ENCODE data around the gene NMT2.
A peak's percentile ranks its signal among the peaks of the same experiment; 100 is the strongest.

DNA sequence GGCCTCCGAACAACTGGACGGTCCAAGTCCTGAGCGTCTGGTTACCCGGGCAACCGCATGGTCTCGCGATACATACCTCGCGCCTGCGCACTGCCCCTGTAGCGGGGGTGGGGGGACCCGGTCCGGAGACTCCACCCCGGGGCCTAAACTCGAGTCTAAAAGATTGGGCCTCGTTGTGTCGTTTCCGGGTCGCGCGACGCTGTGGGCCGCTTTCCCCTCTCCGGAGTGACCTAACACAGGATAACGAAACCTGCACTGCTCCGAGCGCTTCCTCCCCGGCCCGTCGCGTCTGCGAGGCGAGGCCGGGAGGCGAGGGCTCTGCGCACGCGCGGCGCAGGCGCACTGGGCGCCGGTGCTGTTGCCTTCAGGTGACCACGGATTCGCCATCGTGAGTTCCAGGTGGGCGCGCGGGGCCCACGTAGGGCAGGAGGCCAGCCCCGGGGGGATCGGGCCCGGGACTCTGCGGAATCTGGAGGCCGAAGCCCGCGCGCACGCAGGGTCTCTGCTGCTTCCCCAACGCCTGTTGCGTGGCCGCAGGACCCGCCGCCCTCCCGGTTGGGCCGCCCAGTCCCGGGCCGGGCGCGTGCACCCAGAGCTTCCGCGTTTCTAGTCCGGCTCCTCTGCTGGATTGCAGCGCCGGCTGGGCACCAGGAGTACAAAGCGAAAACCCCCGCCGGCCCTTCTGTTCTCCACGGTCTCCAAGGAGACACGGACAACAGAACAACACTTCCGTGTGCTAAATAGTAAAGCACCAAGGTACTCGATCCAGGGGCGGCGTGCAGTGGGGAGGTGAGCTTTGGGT, 71.3 kb downstream of the NMT2 start, which contains the start of gene RPP38:
- TF ChIP-seq, protein P1, sequence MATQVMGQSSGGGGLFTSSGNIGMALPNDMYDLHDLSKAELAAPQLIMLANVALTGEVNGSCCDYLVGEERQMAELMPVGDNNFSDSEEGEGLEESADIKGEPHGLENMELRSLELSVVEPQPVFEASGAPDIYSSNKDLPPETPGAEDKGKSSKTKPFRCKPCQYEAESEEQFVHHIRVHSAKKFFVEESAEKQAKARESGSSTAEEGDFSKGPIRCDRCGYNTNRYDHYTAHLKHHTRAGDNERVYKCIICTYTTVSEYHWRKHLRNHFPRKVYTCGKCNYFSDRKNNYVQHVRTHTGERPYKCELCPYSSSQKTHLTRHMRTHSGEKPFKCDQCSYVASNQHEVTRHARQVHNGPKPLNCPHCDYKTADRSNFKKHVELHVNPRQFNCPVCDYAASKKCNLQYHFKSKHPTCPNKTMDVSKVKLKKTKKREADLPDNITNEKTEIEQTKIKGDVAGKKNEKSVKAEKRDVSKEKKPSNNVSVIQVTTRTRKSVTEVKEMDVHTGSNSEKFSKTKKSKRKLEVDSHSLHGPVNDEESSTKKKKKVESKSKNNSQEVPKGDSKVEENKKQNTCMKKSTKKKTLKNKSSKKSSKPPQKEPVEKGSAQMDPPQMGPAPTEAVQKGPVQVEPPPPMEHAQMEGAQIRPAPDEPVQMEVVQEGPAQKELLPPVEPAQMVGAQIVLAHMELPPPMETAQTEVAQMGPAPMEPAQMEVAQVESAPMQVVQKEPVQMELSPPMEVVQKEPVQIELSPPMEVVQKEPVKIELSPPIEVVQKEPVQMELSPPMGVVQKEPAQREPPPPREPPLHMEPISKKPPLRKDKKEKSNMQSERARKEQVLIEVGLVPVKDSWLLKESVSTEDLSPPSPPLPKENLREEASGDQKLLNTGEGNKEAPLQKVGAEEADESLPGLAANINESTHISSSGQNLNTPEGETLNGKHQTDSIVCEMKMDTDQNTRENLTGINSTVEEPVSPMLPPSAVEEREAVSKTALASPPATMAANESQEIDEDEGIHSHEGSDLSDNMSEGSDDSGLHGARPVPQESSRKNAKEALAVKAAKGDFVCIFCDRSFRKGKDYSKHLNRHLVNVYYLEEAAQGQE (IDR thresholded peaks at IDR 0.05; ENCODE audit: unreplicated experiment): no peak
- TF ChIP-seq, protein P2, sequence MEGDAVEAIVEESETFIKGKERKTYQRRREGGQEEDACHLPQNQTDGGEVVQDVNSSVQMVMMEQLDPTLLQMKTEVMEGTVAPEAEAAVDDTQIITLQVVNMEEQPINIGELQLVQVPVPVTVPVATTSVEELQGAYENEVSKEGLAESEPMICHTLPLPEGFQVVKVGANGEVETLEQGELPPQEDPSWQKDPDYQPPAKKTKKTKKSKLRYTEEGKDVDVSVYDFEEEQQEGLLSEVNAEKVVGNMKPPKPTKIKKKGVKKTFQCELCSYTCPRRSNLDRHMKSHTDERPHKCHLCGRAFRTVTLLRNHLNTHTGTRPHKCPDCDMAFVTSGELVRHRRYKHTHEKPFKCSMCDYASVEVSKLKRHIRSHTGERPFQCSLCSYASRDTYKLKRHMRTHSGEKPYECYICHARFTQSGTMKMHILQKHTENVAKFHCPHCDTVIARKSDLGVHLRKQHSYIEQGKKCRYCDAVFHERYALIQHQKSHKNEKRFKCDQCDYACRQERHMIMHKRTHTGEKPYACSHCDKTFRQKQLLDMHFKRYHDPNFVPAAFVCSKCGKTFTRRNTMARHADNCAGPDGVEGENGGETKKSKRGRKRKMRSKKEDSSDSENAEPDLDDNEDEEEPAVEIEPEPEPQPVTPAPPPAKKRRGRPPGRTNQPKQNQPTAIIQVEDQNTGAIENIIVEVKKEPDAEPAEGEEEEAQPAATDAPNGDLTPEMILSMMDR (conservative IDR thresholded peaks at IDR 0.05; ENCODE audit: low read depth in 2 of 2): no peak
- TF ChIP-seq POLR2AphosphoS5 (IDR thresholded peaks at IDR 0.05; ENCODE audit: low read depth) (peak; percentile 96), EZH2 (IDR thresholded peaks at IDR 0.05; ENCODE audit: low read depth, unreplicated experiment) (no peak), CREB1 (CRISPR knock-in tag; IDR thresholded peaks at IDR 0.05; ENCODE audit: low read depth) (peak; percentile 37), EZH2phosphoT487 (IDR thresholded peaks at IDR 0.05; ENCODE audit: unreplicated experiment) (no peak), ZNF331 (CRISPR knock-in tag; IDR thresholded peaks at IDR 0.05; ENCODE audit: low read depth) (no peak), JUNB (IDR thresholded peaks at IDR 0.05; ENCODE audit: unreplicated experiment) (no peak), STAT1 (IDR thresholded peaks at IDR 0.05; ENCODE audit: unreplicated experiment) (no peak), ZNF114 (CRISPR knock-in tag; IDR thresholded peaks at IDR 0.05) (no peak)
- TF ChIP-seq, protein P3, sequence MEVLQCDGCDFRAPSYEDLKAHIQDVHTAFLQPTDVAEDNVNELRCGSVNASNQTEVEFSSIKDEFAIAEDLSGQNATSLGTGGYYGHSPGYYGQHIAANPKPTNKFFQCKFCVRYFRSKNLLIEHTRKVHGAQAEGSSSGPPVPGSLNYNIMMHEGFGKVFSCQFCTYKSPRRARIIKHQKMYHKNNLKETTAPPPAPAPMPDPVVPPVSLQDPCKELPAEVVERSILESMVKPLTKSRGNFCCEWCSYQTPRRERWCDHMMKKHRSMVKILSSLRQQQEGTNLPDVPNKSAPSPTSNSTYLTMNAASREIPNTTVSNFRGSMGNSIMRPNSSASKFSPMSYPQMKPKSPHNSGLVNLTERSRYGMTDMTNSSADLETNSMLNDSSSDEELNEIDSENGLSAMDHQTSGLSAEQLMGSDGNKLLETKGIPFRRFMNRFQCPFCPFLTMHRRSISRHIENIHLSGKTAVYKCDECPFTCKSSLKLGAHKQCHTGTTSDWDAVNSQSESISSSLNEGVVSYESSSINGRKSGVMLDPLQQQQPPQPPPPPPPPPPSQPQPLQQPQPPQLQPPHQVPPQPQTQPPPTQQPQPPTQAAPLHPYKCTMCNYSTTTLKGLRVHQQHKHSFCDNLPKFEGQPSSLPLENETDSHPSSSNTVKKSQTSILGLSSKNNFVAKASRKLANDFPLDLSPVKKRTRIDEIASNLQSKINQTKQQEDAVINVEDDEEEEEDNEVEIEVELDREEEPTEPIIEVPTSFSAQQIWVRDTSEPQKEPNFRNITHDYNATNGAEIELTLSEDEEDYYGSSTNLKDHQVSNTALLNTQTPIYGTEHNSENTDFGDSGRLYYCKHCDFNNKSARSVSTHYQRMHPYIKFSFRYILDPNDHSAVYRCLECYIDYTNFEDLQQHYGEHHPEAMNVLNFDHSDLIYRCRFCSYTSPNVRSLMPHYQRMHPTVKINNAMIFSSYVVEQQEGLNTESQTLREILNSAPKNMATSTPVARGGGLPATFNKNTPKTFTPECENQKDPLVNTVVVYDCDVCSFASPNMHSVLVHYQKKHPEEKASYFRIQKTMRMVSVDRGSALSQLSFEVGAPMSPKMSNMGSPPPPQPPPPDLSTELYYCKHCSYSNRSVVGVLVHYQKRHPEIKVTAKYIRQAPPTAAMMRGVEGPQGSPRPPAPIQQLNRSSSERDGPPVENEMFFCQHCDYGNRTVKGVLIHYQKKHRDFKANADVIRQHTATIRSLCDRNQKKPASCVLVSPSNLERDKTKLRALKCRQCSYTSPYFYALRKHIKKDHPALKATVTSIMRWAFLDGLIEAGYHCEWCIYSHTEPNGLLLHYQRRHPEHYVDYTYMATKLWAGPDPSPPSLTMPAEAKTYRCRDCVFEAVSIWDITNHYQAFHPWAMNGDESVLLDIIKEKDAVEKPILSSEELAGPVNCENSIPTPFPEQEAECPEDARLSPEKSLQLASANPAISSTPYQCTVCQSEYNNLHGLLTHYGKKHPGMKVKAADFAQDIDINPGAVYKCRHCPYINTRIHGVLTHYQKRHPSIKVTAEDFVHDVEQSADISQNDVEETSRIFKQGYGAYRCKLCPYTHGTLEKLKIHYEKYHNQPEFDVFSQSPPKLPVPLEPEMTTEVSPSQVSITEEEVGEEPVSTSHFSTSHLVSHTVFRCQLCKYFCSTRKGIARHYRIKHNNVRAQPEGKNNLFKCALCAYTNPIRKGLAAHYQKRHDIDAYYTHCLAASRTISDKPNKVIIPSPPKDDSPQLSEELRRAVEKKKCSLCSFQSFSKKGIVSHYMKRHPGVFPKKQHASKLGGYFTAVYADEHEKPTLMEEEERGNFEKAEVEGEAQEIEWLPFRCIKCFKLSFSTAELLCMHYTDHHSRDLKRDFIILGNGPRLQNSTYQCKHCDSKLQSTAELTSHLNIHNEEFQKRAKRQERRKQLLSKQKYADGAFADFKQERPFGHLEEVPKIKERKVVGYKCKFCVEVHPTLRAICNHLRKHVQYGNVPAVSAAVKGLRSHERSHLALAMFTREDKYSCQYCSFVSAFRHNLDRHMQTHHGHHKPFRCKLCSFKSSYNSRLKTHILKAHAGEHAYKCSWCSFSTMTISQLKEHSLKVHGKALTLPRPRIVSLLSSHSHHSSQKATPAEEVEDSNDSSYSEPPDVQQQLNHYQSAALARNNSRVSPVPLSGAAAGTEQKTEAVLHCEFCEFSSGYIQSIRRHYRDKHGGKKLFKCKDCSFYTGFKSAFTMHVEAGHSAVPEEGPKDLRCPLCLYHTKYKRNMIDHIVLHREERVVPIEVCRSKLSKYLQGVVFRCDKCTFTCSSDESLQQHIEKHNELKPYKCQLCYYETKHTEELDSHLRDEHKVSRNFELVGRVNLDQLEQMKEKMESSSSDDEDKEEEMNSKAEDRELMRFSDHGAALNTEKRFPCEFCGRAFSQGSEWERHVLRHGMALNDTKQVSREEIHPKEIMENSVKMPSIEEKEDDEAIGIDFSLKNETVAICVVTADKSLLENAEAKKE (CRISPR knock-in tag; IDR thresholded peaks at IDR 0.05): no peak
